ENCODE results near the gene CD2BP2. TPM values are rescaled to one million over a fixed set of nuclear protein-coding genes. Genes with fewer than 3 reads are reported as not detected.

The CD2BP2 gene
- total and polyA plus RNA-seq, 2 donors (not counting 1 experiment from before 2014, with no cell fraction given) = 35.2 to 45.5 TPM

DNA sequence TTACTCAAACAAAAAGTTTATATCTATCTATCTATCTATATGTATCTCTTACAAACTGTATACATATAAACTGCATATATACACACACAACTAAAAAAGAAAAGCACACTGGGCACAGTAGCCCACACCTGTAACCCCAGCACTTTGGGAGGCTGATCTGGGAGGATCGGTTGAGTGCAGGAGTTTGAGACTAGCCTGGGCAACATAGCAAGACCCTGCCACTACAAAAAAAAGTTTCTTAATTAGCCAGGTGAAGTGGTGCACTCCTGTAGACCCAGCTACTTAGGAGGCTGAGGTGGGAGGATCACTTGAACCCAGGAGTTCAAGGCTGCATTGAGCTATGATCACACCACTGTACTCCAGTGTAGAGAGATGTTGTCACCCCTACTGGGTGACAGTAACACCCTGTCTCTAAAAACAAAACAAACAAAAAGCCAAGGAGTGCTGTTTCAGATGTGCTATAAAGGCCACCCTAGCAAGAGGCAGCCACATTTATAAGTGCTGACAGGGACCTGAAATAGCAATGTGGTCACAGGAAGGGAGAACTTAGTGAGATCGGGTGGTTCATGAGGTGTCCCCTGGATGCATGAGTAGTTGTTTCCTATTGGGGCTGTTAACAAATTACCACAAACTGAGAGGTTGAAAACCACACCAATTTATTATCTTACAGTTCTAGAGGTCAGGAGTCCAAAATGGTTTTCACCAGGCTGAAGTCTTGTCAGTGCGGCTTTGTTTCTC is 4.8 kb downstream of the CD2BP2 start:
- Histone ChIP-seq H3K4me2 (ENCODE audit: extremely low read depth, insufficient read depth, low read length) (no peak overlapping the region), H3K9me3 (ENCODE audit: control insufficient read depth, insufficient read depth, low read depth, low read length) (no peaks in the 10 kb centered on the region)

DNA sequence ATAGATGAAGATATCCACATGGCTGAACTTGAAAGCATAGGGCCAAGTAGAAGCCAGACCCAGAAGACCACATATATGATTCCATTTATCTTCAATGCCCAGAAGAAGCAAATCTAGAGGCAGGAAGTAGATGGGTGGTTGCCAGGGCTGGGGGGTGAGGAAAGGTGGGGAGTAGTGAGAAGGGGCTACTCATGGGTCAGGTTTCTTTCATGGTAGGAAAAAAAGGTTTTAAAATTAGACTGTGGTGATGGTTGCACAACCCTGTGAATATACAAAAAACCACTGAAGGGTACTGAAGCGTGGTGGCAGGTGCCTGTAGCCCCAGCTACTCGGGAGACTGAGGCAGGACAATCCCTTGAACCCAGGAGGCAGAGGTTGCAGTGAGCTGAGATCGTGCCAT is 5.4 kb downstream of the CD2BP2 start:
- H3K4me1 ChIP-seq (ENCODE audit: control insufficient read depth, extremely low read depth, insufficient read depth, low read length) = peaks cover 20% of the 10 kb centered on the region
- H3K9me3 ChIP-seq (ENCODE audit: control insufficient read depth, insufficient read depth, low read depth, low read length) = no peaks in the 10 kb centered on the region
- peaks cover 23% of the 10 kb centered on the region for H3K36me3 ChIP-seq (ENCODE audit: control insufficient read depth, insufficient read depth, low read length)
- peaks cover 18% of the 10 kb centered on the region for H3K79me2 ChIP-seq (ENCODE audit: control insufficient read depth, insufficient read depth, low read length)
- TF ChIP-seq, protein P1, sequence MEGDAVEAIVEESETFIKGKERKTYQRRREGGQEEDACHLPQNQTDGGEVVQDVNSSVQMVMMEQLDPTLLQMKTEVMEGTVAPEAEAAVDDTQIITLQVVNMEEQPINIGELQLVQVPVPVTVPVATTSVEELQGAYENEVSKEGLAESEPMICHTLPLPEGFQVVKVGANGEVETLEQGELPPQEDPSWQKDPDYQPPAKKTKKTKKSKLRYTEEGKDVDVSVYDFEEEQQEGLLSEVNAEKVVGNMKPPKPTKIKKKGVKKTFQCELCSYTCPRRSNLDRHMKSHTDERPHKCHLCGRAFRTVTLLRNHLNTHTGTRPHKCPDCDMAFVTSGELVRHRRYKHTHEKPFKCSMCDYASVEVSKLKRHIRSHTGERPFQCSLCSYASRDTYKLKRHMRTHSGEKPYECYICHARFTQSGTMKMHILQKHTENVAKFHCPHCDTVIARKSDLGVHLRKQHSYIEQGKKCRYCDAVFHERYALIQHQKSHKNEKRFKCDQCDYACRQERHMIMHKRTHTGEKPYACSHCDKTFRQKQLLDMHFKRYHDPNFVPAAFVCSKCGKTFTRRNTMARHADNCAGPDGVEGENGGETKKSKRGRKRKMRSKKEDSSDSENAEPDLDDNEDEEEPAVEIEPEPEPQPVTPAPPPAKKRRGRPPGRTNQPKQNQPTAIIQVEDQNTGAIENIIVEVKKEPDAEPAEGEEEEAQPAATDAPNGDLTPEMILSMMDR (conservative IDR thresholded peaks at IDR 0.05 in 1 of 2, IDR thresholded peaks at IDR 0.05 in 1 of 2; ENCODE audit: low read depth in 1 of 2, low read length in 2 of 2) = no peak
- TF ChIP-seq EZH2 (IDR thresholded peaks at IDR 0.05; ENCODE audit: low read length, missing control alignments) = no peak
- no peaks in the 10 kb centered on the region for H3K27me3 ChIP-seq (ENCODE audit: control insufficient read depth, insufficient read depth, low read length)
- H3K27ac ChIP-seq (ENCODE audit: insufficient read depth, low read length) = no peak overlapping the region
- H3K4me2 ChIP-seq (ENCODE audit: extremely low read depth, insufficient read depth, low read length) = no peak overlapping the region
- H4K20me1 ChIP-seq (ENCODE audit: control insufficient read depth, extremely low read depth, insufficient read depth, low read length) = no peaks in the 10 kb centered on the region
- no peak for DNase-seq (ENCODE audit: low read depth in 2 of 2)
- no peak overlapping the region for H3K9ac ChIP-seq (ENCODE audit: insufficient read depth, low read length)
- H2AFZ ChIP-seq (ENCODE audit: low read length) = no peak overlapping the region
- no peak overlapping the region for H3K4me3 ChIP-seq (replicated peaks in 1 of 4; ENCODE audit: control extremely low read depth in 1 of 4, insufficient read depth in 1 of 4, low read depth in 3 of 4, low read length in 4 of 4)

More for the DNA sequence above, 4.8 kb downstream of the CD2BP2 start:
- Histone ChIP-seq H3K36me3 (ENCODE audit: control insufficient read depth, insufficient read depth, low read length) (peaks cover 23% of the 10 kb centered on the region), H3K9ac (ENCODE audit: insufficient read depth, low read length) (no peak overlapping the region), H3K27me3 (ENCODE audit: control insufficient read depth, insufficient read depth, low read length) (no peaks in the 10 kb centered on the region), H3K4me1 (ENCODE audit: control insufficient read depth, extremely low read depth, insufficient read depth, low read length) (peaks cover 20% of the 10 kb centered on the region), H3K4me3 (replicated peaks in 1 of 4; ENCODE audit: control extremely low read depth in 1 of 4, insufficient read depth in 1 of 4, low read depth in 3 of 4, low read length in 4 of 4) (no peak overlapping the region), H3K27ac (ENCODE audit: insufficient read depth, low read length) (no peak overlapping the region), H3K79me2 (ENCODE audit: control insufficient read depth, insufficient read depth, low read length) (peaks cover 21% of the 10 kb centered on the region), H4K20me1 (ENCODE audit: control insufficient read depth, extremely low read depth, insufficient read depth, low read length) (no peaks in the 10 kb centered on the region), H2AFZ (ENCODE audit: low read length) (no peak overlapping the region)
- peak in 1 of 2 donors; percentile 77 for DNase-seq (ENCODE audit: low read depth in 2 of 2)
- TF ChIP-seq EZH2 (IDR thresholded peaks at IDR 0.05; ENCODE audit: low read length, missing control alignments) = no peak
- TF ChIP-seq, protein P1 (conservative IDR thresholded peaks at IDR 0.05 in 1 of 2, IDR thresholded peaks at IDR 0.05 in 1 of 2; ENCODE audit: low read depth in 1 of 2, low read length in 2 of 2) = no peak

DNA sequence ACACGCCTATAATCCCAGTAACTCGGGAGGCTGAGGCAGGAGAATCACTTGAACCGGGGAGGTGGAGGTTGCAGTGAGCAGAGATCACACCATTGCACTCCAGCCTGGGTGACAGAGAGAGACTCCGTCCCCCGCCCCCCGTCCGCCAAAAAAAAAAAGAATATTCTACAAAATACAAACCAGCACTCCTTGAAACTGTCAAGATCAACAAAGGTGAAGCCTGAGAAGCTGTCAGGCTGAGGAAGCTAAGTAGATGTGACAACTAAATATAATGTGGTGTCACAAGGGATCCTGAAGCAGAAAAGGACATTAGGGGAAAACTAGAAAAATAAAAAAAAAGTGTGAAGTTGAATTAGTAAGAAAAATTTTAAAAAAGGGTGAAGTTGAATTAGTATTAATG is 6.2 kb downstream of the CD2BP2 start:
- no peak overlapping the region for H3K4me3 ChIP-seq (replicated peaks in 1 of 4; ENCODE audit: control extremely low read depth in 1 of 4, insufficient read depth in 1 of 4, low read depth in 3 of 4, low read length in 4 of 4)
- no peak overlapping the region for H3K9ac ChIP-seq (ENCODE audit: insufficient read depth, low read length)
- no peak overlapping the region for H3K4me2 ChIP-seq (ENCODE audit: extremely low read depth, insufficient read depth, low read length)
- no peak overlapping the region for H2AFZ ChIP-seq (ENCODE audit: low read length)
- peaks cover 23% of the 10 kb centered on the region for H3K36me3 ChIP-seq (ENCODE audit: control insufficient read depth, insufficient read depth, low read length)
- H3K27me3 ChIP-seq (ENCODE audit: control insufficient read depth, insufficient read depth, low read length) = no peaks in the 10 kb centered on the region
- no peak for TF ChIP-seq EZH2 (IDR thresholded peaks at IDR 0.05; ENCODE audit: low read length, missing control alignments)
- TF ChIP-seq, protein P1 (conservative IDR thresholded peaks at IDR 0.05 in 1 of 2, IDR thresholded peaks at IDR 0.05 in 1 of 2; ENCODE audit: low read depth in 1 of 2, low read length in 2 of 2) = no peak
- no peak overlapping the region for H3K27ac ChIP-seq (ENCODE audit: insufficient read depth, low read length)
- H3K4me1 ChIP-seq (ENCODE audit: control insufficient read depth, extremely low read depth, insufficient read depth, low read length) = peaks cover 17% of the 10 kb centered on the region
- no peaks in the 10 kb centered on the region for H3K9me3 ChIP-seq (ENCODE audit: control insufficient read depth, insufficient read depth, low read depth, low read length)
- no peak for DNase-seq (ENCODE audit: low read depth in 2 of 2)
- no peaks in the 10 kb centered on the region for H4K20me1 ChIP-seq (ENCODE audit: control insufficient read depth, extremely low read depth, insufficient read depth, low read length)
- H3K79me2 ChIP-seq (ENCODE audit: control insufficient read depth, insufficient read depth, low read length) = peaks cover 10% of the 10 kb centered on the region
